HG02798 (cell line): ENCODE data around the gene CRYZ.
"Not testable (repeated sequence)": the region's sequence is repeated elsewhere in the genome, so short reads cannot be mapped to it uniquely, and the experiment has no call there.

Experiments used
- ATAC-seq: cut with Tn5 transposase; IDR thresholded peaks from one replicate; pipeline ENCODE4 v1.9.1; 2021; ENCODE audit warnings: mild to moderate bottlenecking; ENCODE audit not compliant: unreplicated experiment, poor library complexity

CRYZ gene

GRCh38 chr1:74686928-74687327 is 45.9 kb downstream of the CRYZ start:
- ATAC-seq, result no peak

- no peak for ATAC-seq
Measured at GRCh38 chr1:74684301-74684700, 48.5 kb downstream of the CRYZ start.

GRCh38 chr1:74683656-74684055 is 49.2 kb downstream of the CRYZ start:
- no peak for ATAC-seq

- no peak for ATAC-seq
Measured at GRCh38 chr1:74681851-74682250, 51.0 kb downstream of the CRYZ start.

- ATAC-seq, result peak; percentile 77
Measured at GRCh38 chr1:74681449-74681848, 51.4 kb downstream of the CRYZ start.

GRCh38 chr1:74681001-74681400 is 51.8 kb downstream of the CRYZ start:
- ATAC-seq, result peak; percentile 20

- ATAC-seq, result no peak
Measured at GRCh38 chr1:74679811-74680210, 53.0 kb downstream of the CRYZ start.

- ATAC-seq, result no peak
Measured at GRCh38 chr1:74677926-74678325, 54.9 kb downstream of the CRYZ start.

GRCh38 chr1:74674278-74675048 is 58.4 kb downstream of the CRYZ start:
- no peak for ATAC-seq

GRCh38 chr1:74673351-74674111 is 59.3 kb downstream of the CRYZ start, which contains the start of gene ERICH3:
TSS of gene ERICH3 (minus strand) at chr1:74673792. CDS start at chr1:74673519, 273 bp downstream.
- ATAC-seq, result no peak

- ATAC-seq, result not testable (repeated sequence)
Measured at GRCh38 chr1:74670866-74671265, 62.0 kb downstream of the CRYZ start.
